Nephron progenitor cell (in vitro differentiated cells): ENCODE data around the gene PBLD.
A peak's percentile ranks its signal among the peaks of the same experiment; 100 is the strongest.
"Not testable (repeated sequence)": the region's sequence is repeated elsewhere in the genome, so short reads cannot be mapped to it uniquely, and the experiment has no call there.

Experiments
- DNase-seq: peaks from one replicate; pipeline ENCODE4 v3.0.0; 2021
- H3K27ac Mint-ChIP-seq: 2 replicates; pipeline ENCODE4 v1.8.0; 2021; ENCODE audit warnings: mild to moderate bottlenecking, moderate library complexity, mixed read lengths
- H3K27me3 Mint-ChIP-seq: 2 replicates; pipeline ENCODE4 v1.8.0; 2021; ENCODE audit warnings: mild to moderate bottlenecking, low read depth, mixed read lengths; ENCODE audit not compliant: poor library complexity
- H3K36me3 Mint-ChIP-seq: 2 replicates; pipeline ENCODE4 v1.8.0; 2021; ENCODE audit warnings: low read depth, mixed read lengths
- H3K4me1 Mint-ChIP-seq: 2 replicates; pipeline ENCODE4 v1.8.0; 2021; ENCODE audit warnings: mixed read lengths
- H3K4me3 Mint-ChIP-seq: 2 replicates; pipeline ENCODE4 v1.8.0; 2021; ENCODE audit warnings: mild to moderate bottlenecking, moderate library complexity, mixed read lengths
- H3K9me3 Mint-ChIP-seq: 2 replicates; pipeline ENCODE4 v1.8.0; 2021; ENCODE audit warnings: mild to moderate bottlenecking, moderate library complexity, mixed read lengths
- CTCF ChIP-seq: fragments of 200-600 bp; sonication (generic); IDR thresholded peaks from 2 replicates; pipeline ENCODE4 v1.5.0; 2021; ENCODE audit warnings: antibody characterized with exemption

PBLD gene

GRCh38 chr10:68284062-68285001 is 48.4 kb downstream of the PBLD start:
- Mint-ChIP-seq H3K27me3 (no peaks in the 10 kb centered on the region), H3K9me3 (peaks cover 13% of the 10 kb centered on the region), H3K4me1 (peaks cover 52% of the 10 kb centered on the region), H3K4me3 (peak overlapping the region; percentile 37), H3K27ac (peak overlapping the region; percentile 99), H3K36me3 (peaks cover 11% of the 10 kb centered on the region)
- no peak for TF ChIP-seq CTCF
- no peak for DNase-seq

- Mint-ChIP-seq H3K4me3 (no peak overlapping the region), H3K4me1 (peaks cover 25% of the 10 kb centered on the region), H3K27ac (no peak overlapping the region), H3K27me3 (no peaks in the 10 kb centered on the region), H3K36me3 (peaks cover 30% of the 10 kb centered on the region), H3K9me3 (peaks cover 46% of the 10 kb centered on the region)
- DNase-seq, result no peak
- TF ChIP-seq CTCF, result no peak
Observed at GRCh38 chr10:68280758-68281157, 52.0 kb downstream of the PBLD start.

GRCh38 chr10:68278906-68279753 is 53.6 kb downstream of the PBLD start:
- not testable (repeated sequence) for H3K4me3 Mint-ChIP-seq, H3K27ac Mint-ChIP-seq, DNase-seq, H3K27me3 Mint-ChIP-seq
- peaks cover 12% of the 10 kb centered on the region for H3K4me1 Mint-ChIP-seq
- H3K9me3 Mint-ChIP-seq, result peaks cover 50% of the 10 kb centered on the region
- peaks cover 30% of the 10 kb centered on the region for H3K36me3 Mint-ChIP-seq

- H3K27ac Mint-ChIP-seq, H3K27me3 Mint-ChIP-seq, H3K4me3 Mint-ChIP-seq, DNase-seq, H3K4me1 Mint-ChIP-seq: not testable (repeated sequence)
- Mint-ChIP-seq H3K36me3 (peaks cover 30% of the 10 kb centered on the region), H3K9me3 (peaks cover 50% of the 10 kb centered on the region)
Observed at GRCh38 chr10:68277814-68278213, 54.9 kb downstream of the PBLD start.

GRCh38 chr10:68276224-68276623 is 56.5 kb downstream of the PBLD start:
- no peak overlapping the region for H3K27ac Mint-ChIP-seq
- no peak for TF ChIP-seq CTCF

GRCh38 chr10:68275600-68276126 is 57.1 kb downstream of the PBLD start:
- peaks cover 48% of the 10 kb centered on the region for H3K9me3 Mint-ChIP-seq
- no peak for TF ChIP-seq CTCF
- no peak overlapping the region for H3K4me3 Mint-ChIP-seq
- no peak overlapping the region for H3K27ac Mint-ChIP-seq
- H3K4me1 Mint-ChIP-seq, result peaks cover 10% of the 10 kb centered on the region
- no peak for DNase-seq
- no peaks in the 10 kb centered on the region for H3K27me3 Mint-ChIP-seq
- peaks cover 30% of the 10 kb centered on the region for H3K36me3 Mint-ChIP-seq

More at GRCh38 chr10:68276224-68276623, 56.5 kb downstream of the PBLD start:
- no peak for DNase-seq
- H3K9me3 Mint-ChIP-seq, result peaks cover 50% of the 10 kb centered on the region
- H3K4me3 Mint-ChIP-seq, result no peak overlapping the region
- H3K4me1 Mint-ChIP-seq, result peaks cover 4% of the 10 kb centered on the region
- peaks cover 30% of the 10 kb centered on the region for H3K36me3 Mint-ChIP-seq
- no peaks in the 10 kb centered on the region for H3K27me3 Mint-ChIP-seq
